ENCODE measurements around the gene POLR2C. TPM values are rescaled to one million over a fixed set of nuclear protein-coding genes. Genes with fewer than 3 reads are reported as not detected.

The POLR2C gene
- total RNA-seq, 1 donor from 2014 or later: 52.1 TPM

DNA sequence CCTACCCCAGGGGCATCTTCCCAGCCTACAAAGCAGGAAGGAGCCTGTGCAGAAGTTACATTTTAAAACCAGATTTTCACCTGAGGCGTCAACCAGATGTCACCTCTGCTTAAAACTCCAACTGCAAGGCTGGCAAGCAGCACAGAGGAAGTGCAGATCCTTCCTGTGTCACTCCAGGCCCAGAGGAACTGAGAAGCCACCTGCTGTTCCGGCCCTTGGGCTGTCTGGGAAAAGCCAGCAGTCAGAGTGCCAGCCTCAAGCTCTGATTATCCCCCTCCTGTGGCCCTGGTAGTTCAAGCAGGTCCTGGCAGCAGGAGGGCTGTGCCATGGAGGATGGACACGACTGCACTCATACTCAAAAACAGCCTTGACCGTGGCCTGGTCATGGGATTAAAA is 10.2 kb downstream of the POLR2C start:
- H3K9me3 Mint-ChIP-seq (ENCODE audit: unreplicated experiment): no peaks in the 10 kb centered on the region
- no peak overlapping the region for H3K4me3 Mint-ChIP-seq (ENCODE audit: unreplicated experiment)
- H3K27ac Mint-ChIP-seq (ENCODE audit: unreplicated experiment): no peak overlapping the region
- TF ChIP-seq CTCF (IDR thresholded peaks at IDR 0.05; ENCODE audit: unreplicated experiment): no peak
- DNase-seq (ENCODE audit: low spot score): no peak
- H3K27me3 Mint-ChIP-seq (ENCODE audit: unreplicated experiment): peaks cover 7% of the 10 kb centered on the region
- peaks cover 23% of the 10 kb centered on the region for H3K4me1 Mint-ChIP-seq (ENCODE audit: unreplicated experiment)
- H3K36me3 Mint-ChIP-seq (ENCODE audit: low read depth, unreplicated experiment): peaks cover 31% of the 10 kb centered on the region

DNA sequence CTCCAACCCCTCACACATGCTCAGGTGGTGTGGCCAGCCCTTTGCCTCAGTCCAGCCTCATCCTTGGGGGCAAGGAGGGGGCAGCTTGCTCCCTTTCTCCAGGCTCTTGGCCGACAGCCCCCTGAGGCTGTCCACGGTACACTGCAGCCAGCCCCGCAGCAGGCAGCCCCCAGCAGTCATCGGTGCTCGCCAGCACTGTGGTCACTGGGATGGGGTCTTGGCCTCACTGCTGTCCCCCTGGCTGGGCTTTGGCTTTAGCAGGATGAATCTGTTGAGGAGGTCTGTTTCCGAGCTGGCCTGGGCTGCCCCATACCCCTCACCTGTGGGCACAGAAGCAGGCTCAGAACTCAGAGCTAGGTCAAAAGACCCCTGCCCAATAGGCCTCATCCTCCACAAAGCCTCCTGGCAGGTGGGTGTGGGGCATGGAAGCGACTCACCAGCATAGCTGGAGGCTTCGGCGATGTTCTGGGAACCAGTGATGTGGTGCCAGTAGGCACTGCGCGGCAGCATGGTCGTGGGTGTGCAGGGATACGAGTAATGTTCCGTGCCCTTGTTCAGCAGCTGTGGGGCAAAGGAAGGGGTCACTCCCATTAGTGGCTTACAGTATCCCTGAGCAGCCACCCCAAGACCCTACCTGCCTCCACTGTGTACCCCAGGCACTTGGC is 10.8 kb downstream of the POLR2C start:
- Mint-ChIP-seq H3K9me3 (ENCODE audit: unreplicated experiment) (no peaks in the 10 kb centered on the region), H3K36me3 (ENCODE audit: low read depth, unreplicated experiment) (peaks cover 27% of the 10 kb centered on the region), H3K27ac (ENCODE audit: unreplicated experiment) (no peak overlapping the region), H3K27me3 (ENCODE audit: unreplicated experiment) (peaks cover 7% of the 10 kb centered on the region), H3K4me1 (ENCODE audit: unreplicated experiment) (peaks cover 29% of the 10 kb centered on the region), H3K4me3 (ENCODE audit: unreplicated experiment) (no peak overlapping the region)
- no peak for DNase-seq (ENCODE audit: low spot score)
- TF ChIP-seq CTCF (IDR thresholded peaks at IDR 0.05; ENCODE audit: unreplicated experiment): no peak

GRCh38 chr16:57473906-57474305 is 11.4 kb downstream of the POLR2C start:
- Mint-ChIP-seq H3K36me3 (ENCODE audit: low read depth, unreplicated experiment) (peaks cover 27% of the 10 kb centered on the region), H3K27me3 (ENCODE audit: unreplicated experiment) (peaks cover 12% of the 10 kb centered on the region), H3K4me1 (ENCODE audit: unreplicated experiment) (peaks cover 35% of the 10 kb centered on the region), H3K27ac (ENCODE audit: unreplicated experiment) (no peak overlapping the region), H3K4me3 (ENCODE audit: unreplicated experiment) (no peak overlapping the region), H3K9me3 (ENCODE audit: unreplicated experiment) (no peaks in the 10 kb centered on the region)
- no peak for TF ChIP-seq CTCF (IDR thresholded peaks at IDR 0.05; ENCODE audit: unreplicated experiment)
- DNase-seq (ENCODE audit: low spot score): no peak

DNA sequence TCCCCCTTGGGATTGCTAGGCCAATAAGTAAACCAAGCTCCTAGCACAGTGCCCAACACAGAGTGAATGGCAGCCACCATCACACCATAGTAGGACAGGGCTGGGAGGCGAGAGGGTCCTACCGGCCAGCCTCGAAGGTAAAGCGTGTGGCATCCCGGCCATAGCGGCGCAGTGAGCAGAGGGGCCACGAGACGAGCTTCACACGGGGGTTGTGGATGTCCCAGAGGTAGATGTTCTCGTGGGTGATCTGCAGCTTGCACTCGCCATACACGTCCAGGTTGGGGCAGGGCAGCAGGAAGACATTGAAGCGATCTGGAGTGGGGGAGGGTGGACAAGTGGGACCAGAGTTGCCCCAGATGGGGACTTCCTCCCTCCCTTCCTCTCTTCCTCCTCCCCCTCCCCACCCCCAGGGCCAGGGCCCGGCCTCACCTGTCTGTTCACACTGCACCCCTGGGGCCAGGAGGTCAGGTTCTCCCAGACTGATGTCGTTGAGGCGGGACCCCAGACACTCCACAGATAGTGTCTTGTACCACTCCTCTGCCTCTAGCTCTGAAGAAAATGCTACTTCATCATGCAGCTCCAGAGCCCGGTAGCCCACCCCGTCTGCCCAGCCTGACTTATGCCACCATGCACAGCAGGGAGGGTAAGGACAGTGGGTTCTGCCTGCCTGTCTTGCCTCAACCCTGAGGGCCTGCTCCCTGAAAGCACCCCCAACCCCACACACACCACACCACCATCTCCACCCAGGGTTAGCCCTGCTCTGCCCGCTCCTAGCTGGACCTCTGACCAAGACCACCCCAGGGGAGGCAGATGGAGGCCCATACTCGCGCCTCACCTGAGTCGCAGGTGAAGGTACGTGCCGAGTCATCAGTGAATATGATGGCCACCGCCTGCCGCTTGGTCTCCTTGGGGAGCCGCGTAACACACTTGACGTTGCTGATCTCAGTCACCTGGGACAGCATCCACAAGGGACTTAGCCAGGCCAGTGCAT is 12.5 kb downstream of the POLR2C start:
- TF ChIP-seq CTCF (IDR thresholded peaks at IDR 0.05; ENCODE audit: unreplicated experiment): no peak
- Mint-ChIP-seq H3K27ac (ENCODE audit: unreplicated experiment) (no peak overlapping the region), H3K27me3 (ENCODE audit: unreplicated experiment) (peaks cover 12% of the 10 kb centered on the region), H3K4me3 (ENCODE audit: unreplicated experiment) (peak overlapping the region; percentile 65), H3K9me3 (ENCODE audit: unreplicated experiment) (no peaks in the 10 kb centered on the region), H3K36me3 (ENCODE audit: low read depth, unreplicated experiment) (peaks cover 19% of the 10 kb centered on the region), H3K4me1 (ENCODE audit: unreplicated experiment) (peaks cover 40% of the 10 kb centered on the region)
- DNase-seq (ENCODE audit: low spot score): no peak
